ENCODE measurements around the gene COL17A1. TPM values are rescaled to one million over a fixed set of nuclear protein-coding genes. Genes with fewer than 3 reads are reported as not detected.

Gene COL17A1
- total RNA-seq, 1 experiment from 2014 or later = 3.5 TPM

- no peak for DNase-seq (ENCODE audit: low read depth, low spot score)
- Histone ChIP-seq H2AFZ (ENCODE audit: low read depth, low read length, poor library complexity, severe bottlenecking) (no peak overlapping the region), H3K4me2 (ENCODE audit: low read length) (no peak overlapping the region), H3K9me2 (ENCODE audit: insufficient read depth) (no peaks in the 10 kb centered on the region), H4K20me1 (ENCODE audit: insufficient read depth) (no peaks in the 10 kb centered on the region), H3K9me3 (ENCODE audit: control insufficient read depth in 1 of 2, insufficient read depth in 1 of 2, low read depth in 1 of 2, low read length in 2 of 2) (no peaks in the 10 kb centered on the region), H3K4me1 (ENCODE audit: control insufficient read depth in 1 of 2, insufficient read depth in 2 of 2, low read length in 2 of 2) (no peaks in the 10 kb centered on the region), H3K4me3 (replicated peaks in 1 of 2; ENCODE audit: low read depth in 1 of 2, low read length in 2 of 2) (no peak overlapping the region), H3K27ac (ENCODE audit: low read depth, low read length) (no peak overlapping the region), H3K27me3 (ENCODE audit: insufficient read depth, low read length) (no peaks in the 10 kb centered on the region), H3K9ac (ENCODE audit: low read length) (no peak overlapping the region), H3K36me3 (ENCODE audit: control insufficient read depth in 1 of 2, insufficient read depth in 2 of 2, low read length in 2 of 2) (peaks cover 14 to 20% of the 10 kb centered on the region in 2 experiments; a peak in 3 of 4 replicates), H3K79me2 (ENCODE audit: insufficient read depth, low read length) (no peaks in the 10 kb centered on the region)
- CTCF ChIA-PET = interaction anchor here (0.6 kb wide), 1 partner anchor 145 kb away, joined by 4 read pairs; no protein-coding TSS in a partner anchor
- POLR2A ChIA-PET = no interaction called here
- BruUV-seq (replicated peaks) = no TSS peak
- intact Hi-C loops (cut with micrococcal nuclease) = no loop called here
- RAD21 ChIA-PET (ENCODE audit: low non-redundant PET in 1 of 2, low total read pairs in 2 of 2, uncharacterized antibody in 2 of 2, unreplicated experiment in 2 of 2) = no interaction called here
- ATAC-seq = no peak
- 0 out of 2 replicates have a peak, but pooled peaks have one; percentile 4 for TF ChIP-seq POLR2AphosphoS5 (IDR thresholded peaks at IDR 0.05; ENCODE audit: low read depth, low read length)
- TF ChIP-seq EZH2 (IDR thresholded peaks at IDR 0.05) = no peak
- TF ChIP-seq TCF7L2 (IDR thresholded peaks at IDR 0.05; ENCODE audit: borderline replicate concordance, extremely low read depth, insufficient read depth, insufficient read length) = no peak
- TF ChIP-seq CEBPB (IDR thresholded peaks at IDR 0.05; ENCODE audit: low read depth) = no peak
- TF ChIP-seq FOSL1 (IDR thresholded peaks at IDR 0.05; ENCODE audit: low read depth) = no peak
These were observed 51.7 kb downstream of the COL17A1 start for GRCh38 chr10:104033966-104034365.

GRCh38 chr10:104033401-104033930 is 52.2 kb downstream of the COL17A1 start:
- intact Hi-C loops (cut with micrococcal nuclease) = no loop called here
- Histone ChIP-seq H3K4me3 (replicated peaks in 1 of 2; ENCODE audit: low read depth in 1 of 2, low read length in 2 of 2) (no peak overlapping the region), H3K27ac (ENCODE audit: low read depth, low read length) (no peak overlapping the region), H3K36me3 (ENCODE audit: control insufficient read depth in 1 of 2, insufficient read depth in 2 of 2, low read length in 2 of 2) (peaks cover 17 to 25% of the 10 kb centered on the region in 2 experiments; a peak in 3 of 4 replicates), H3K4me2 (ENCODE audit: low read length) (no peak overlapping the region), H3K9me2 (ENCODE audit: insufficient read depth) (no peaks in the 10 kb centered on the region), H3K79me2 (ENCODE audit: insufficient read depth, low read length) (no peaks in the 10 kb centered on the region), H3K9me3 (ENCODE audit: control insufficient read depth in 1 of 2, insufficient read depth in 1 of 2, low read depth in 1 of 2, low read length in 2 of 2) (no peaks in the 10 kb centered on the region), H3K9ac (ENCODE audit: low read length) (no peak overlapping the region), H2AFZ (ENCODE audit: low read depth, low read length, poor library complexity, severe bottlenecking) (no peak overlapping the region), H3K4me1 (ENCODE audit: control insufficient read depth in 1 of 2, insufficient read depth in 2 of 2, low read length in 2 of 2) (no peaks in the 10 kb centered on the region), H4K20me1 (ENCODE audit: insufficient read depth) (no peaks in the 10 kb centered on the region), H3K27me3 (ENCODE audit: insufficient read depth, low read length) (no peaks in the 10 kb centered on the region)
- TF ChIP-seq EGR1 (IDR thresholded peaks at IDR 0.05; ENCODE audit: low read depth) = no peak
- no peak for TF ChIP-seq REST (IDR thresholded peaks at IDR 0.05; ENCODE audit: low read depth)
- TF ChIP-seq ELF1 (IDR thresholded peaks at IDR 0.05; ENCODE audit: borderline replicate concordance, low read depth) = no peak
- no peak for TF ChIP-seq SRF (IDR thresholded peaks at IDR 0.05; ENCODE audit: low read depth)
- no peak for TF ChIP-seq ATF3 (IDR thresholded peaks at IDR 0.05)
- TF ChIP-seq CBX3 (IDR thresholded peaks at IDR 0.05; ENCODE audit: low read depth) = no peak
- TF ChIP-seq EZH2phosphoT487 (IDR thresholded peaks at IDR 0.05; ENCODE audit: borderline replicate concordance) = no peak
- TF ChIP-seq ZNF274 (IDR thresholded peaks at IDR 0.05; ENCODE audit: low read depth, low read length) = no peak
- no peak for TF ChIP-seq ZFX (IDR thresholded peaks at IDR 0.05)
- no peak for TF ChIP-seq TCF7L2 (IDR thresholded peaks at IDR 0.05; ENCODE audit: borderline replicate concordance, extremely low read depth, insufficient read depth, insufficient read length)
- TF ChIP-seq CEBPB (IDR thresholded peaks at IDR 0.05; ENCODE audit: low read depth) = no peak
- TF ChIP-seq RAD21 (IDR thresholded peaks at IDR 0.05; ENCODE audit: low read depth) = no peak
- ChIA-PET CTCF (interaction anchor here (0.6 kb wide), 1 partner anchor 144 kb away, joined by 4 read pairs; no protein-coding TSS in a partner anchor), RAD21 (ENCODE audit: low non-redundant PET in 1 of 2, low total read pairs in 2 of 2, uncharacterized antibody in 2 of 2, unreplicated experiment in 2 of 2) (no interaction called here), POLR2A (no interaction called here)
- no peak for DNase-seq (ENCODE audit: low read depth, low spot score)
- ATAC-seq = no peak
- no TSS peak for BruUV-seq (replicated peaks)
